GM18858 (cell line): Measurements from ENCODE around the gene MUC2.
"Not testable (repeated sequence)": the region's sequence is repeated elsewhere in the genome, so short reads cannot be mapped to it uniquely, and the experiment has no call there.

Source experiments
- ATAC-seq: cut with Tn5 transposase; IDR thresholded peaks from one replicate; pipeline ENCODE4 v1.9.1; 2021; ENCODE audit not compliant: unreplicated experiment

MUC2 gene

GRCh38 chr11:1102996-1103395 is 28.3 kb downstream of the MUC2 start:
- ATAC-seq, result no peak

GRCh38 chr11:1103401-1104360 is 29.0 kb downstream of the MUC2 start:
- no peak for ATAC-seq

GRCh38 chr11:1104411-1105182 is 29.9 kb downstream of the MUC2 start:
- no peak for ATAC-seq

GRCh38 chr11:1105183-1105565 is 30.5 kb downstream of the MUC2 start:
- ATAC-seq, result no peak

- ATAC-seq, result no peak
Observed at GRCh38 chr11:1106387-1106786, 31.7 kb downstream of the MUC2 start.

- ATAC-seq, result no peak
Observed at GRCh38 chr11:1107316-1108245, 32.9 kb downstream of the MUC2 start.

- ATAC-seq, result no peak
Observed at GRCh38 chr11:1108246-1108900, 33.7 kb downstream of the MUC2 start.

- ATAC-seq, result no peak
Observed at GRCh38 chr11:1109101-1109917, 34.6 kb downstream of the MUC2 start.

- ATAC-seq, result no peak
Observed at GRCh38 chr11:1109918-1110705, 35.4 kb downstream of the MUC2 start.

- no peak for ATAC-seq
Observed at GRCh38 chr11:1111545-1112212, 37.0 kb downstream of the MUC2 start.

GRCh38 chr11:1112351-1113191 is 37.9 kb downstream of the MUC2 start:
- no peak for ATAC-seq

GRCh38 chr11:1113405-1114201 is 38.9 kb downstream of the MUC2 start:
- no peak for ATAC-seq

GRCh38 chr11:1115292-1115691 is 40.6 kb downstream of the MUC2 start:
- not testable (repeated sequence) for ATAC-seq

GRCh38 chr11:1116104-1116503 is 41.4 kb downstream of the MUC2 start:
- ATAC-seq, result no peak

GRCh38 chr11:1116666-1117390 is 42.2 kb downstream of the MUC2 start:
- ATAC-seq, result no peak

- ATAC-seq, result no peak
Observed at GRCh38 chr11:1117992-1118391, 43.3 kb downstream of the MUC2 start.
